ENCODE measurements around the gene NRG4.
"Not testable (repeated sequence)": the region's sequence is repeated elsewhere in the genome, so short reads cannot be mapped to it uniquely, and the experiment has no call there.

Gene NRG4

GRCh38 chr15:76034111-76034510 lies 21.9 kb upstream of the NRG4 start:
- no peaks in the 10 kb centered on the region for H3K36me3 ChIP-seq (ENCODE audit: insufficient read depth, low read length)
- H3K4me3 ChIP-seq (ENCODE audit: low read length) = no peak overlapping the region
- H3K9me3 ChIP-seq (replicated peaks; ENCODE audit: low read length) = no peaks in the 10 kb centered on the region
- peaks cover 51% of the 10 kb centered on the region for H3K27me3 ChIP-seq (ENCODE audit: control insufficient read depth, insufficient read depth, low read length)
- no peaks in the 10 kb centered on the region for H3K4me1 ChIP-seq (ENCODE audit: control insufficient read depth, insufficient read depth, low read length)
- H3K9ac ChIP-seq (ENCODE audit: low read depth, low read length) = no peak overlapping the region
- no peak overlapping the region for H3K4me2 ChIP-seq (ENCODE audit: low read length)

GRCh38 chr15:76033438-76033837 lies 21.2 kb upstream of the NRG4 start:
- no peak overlapping the region for H3K4me2 ChIP-seq (ENCODE audit: low read length)
- H3K27me3 ChIP-seq (ENCODE audit: control insufficient read depth, insufficient read depth, low read length) = peaks cover 51% of the 10 kb centered on the region
- no peak overlapping the region for H3K9ac ChIP-seq (ENCODE audit: low read depth, low read length)
- H3K9me3 ChIP-seq (replicated peaks; ENCODE audit: low read length) = no peaks in the 10 kb centered on the region
- no peak overlapping the region for H3K4me3 ChIP-seq (ENCODE audit: low read length)
- H3K36me3 ChIP-seq (ENCODE audit: insufficient read depth, low read length) = no peaks in the 10 kb centered on the region
- H3K4me1 ChIP-seq (ENCODE audit: control insufficient read depth, insufficient read depth, low read length) = no peaks in the 10 kb centered on the region

- H3K9ac ChIP-seq (ENCODE audit: low read depth, low read length) = no peak overlapping the region
- no peaks in the 10 kb centered on the region for H3K9me3 ChIP-seq (replicated peaks; ENCODE audit: low read length)
- no peak overlapping the region for H3K4me3 ChIP-seq (ENCODE audit: low read length)
- no peak overlapping the region for H3K4me2 ChIP-seq (ENCODE audit: low read length)
- H3K36me3 ChIP-seq (ENCODE audit: insufficient read depth, low read length) = no peaks in the 10 kb centered on the region
- H3K27me3 ChIP-seq (ENCODE audit: control insufficient read depth, insufficient read depth, low read length) = peaks cover 42% of the 10 kb centered on the region
- H3K4me1 ChIP-seq (ENCODE audit: control insufficient read depth, insufficient read depth, low read length) = no peaks in the 10 kb centered on the region
Observed at GRCh38 chr15:76032046-76032445, 19.8 kb upstream of the NRG4 start.

GRCh38 chr15:76024021-76024768 lies 12.0 kb upstream of the NRG4 start:
- Histone ChIP-seq H3K36me3 (ENCODE audit: insufficient read depth, low read length) (no peaks in the 10 kb centered on the region), H3K4me1 (ENCODE audit: control insufficient read depth, insufficient read depth, low read length) (no peaks in the 10 kb centered on the region), H3K4me3 (ENCODE audit: low read length) (no peak overlapping the region), H3K9ac (ENCODE audit: low read depth, low read length) (no peak overlapping the region), H3K9me3 (replicated peaks; ENCODE audit: low read length) (peaks cover 10% of the 10 kb centered on the region), H3K27me3 (ENCODE audit: control insufficient read depth, insufficient read depth, low read length) (no peaks in the 10 kb centered on the region), H3K4me2 (ENCODE audit: low read length) (no peak overlapping the region)

- not testable (repeated sequence) for H3K4me1 ChIP-seq (ENCODE audit: control insufficient read depth, insufficient read depth, low read length); H3K4me2 ChIP-seq (ENCODE audit: low read length); H3K9me3 ChIP-seq (replicated peaks; ENCODE audit: low read length); H3K9ac ChIP-seq (ENCODE audit: low read depth, low read length); H3K4me3 ChIP-seq (ENCODE audit: low read length); H3K36me3 ChIP-seq (ENCODE audit: insufficient read depth, low read length)
- H3K27me3 ChIP-seq (ENCODE audit: control insufficient read depth, insufficient read depth, low read length) = peaks cover 26% of the 10 kb centered on the region
Observed at GRCh38 chr15:76013470-76013869, 1.2 kb upstream of the NRG4 start.

- no peak overlapping the region for H3K9ac ChIP-seq (ENCODE audit: low read depth, low read length)
Observed at GRCh38 chr15:76010613-76011012, 1.6 kb downstream of the NRG4 start.

GRCh38 chr15:76006136-76006778 lies 6.0 kb downstream of the NRG4 start:
- no peak overlapping the region for H3K9ac ChIP-seq (ENCODE audit: low read depth, low read length)
- peaks cover 43% of the 10 kb centered on the region for H3K27me3 ChIP-seq (ENCODE audit: control insufficient read depth, insufficient read depth, low read length)
- H3K4me3 ChIP-seq (ENCODE audit: low read length) = no peak overlapping the region
- H3K4me1 ChIP-seq (ENCODE audit: control insufficient read depth, insufficient read depth, low read length) = no peaks in the 10 kb centered on the region
- H3K9me3 ChIP-seq (replicated peaks; ENCODE audit: low read length) = no peaks in the 10 kb centered on the region
- no peak overlapping the region for H3K4me2 ChIP-seq (ENCODE audit: low read length)
- H3K36me3 ChIP-seq (ENCODE audit: insufficient read depth, low read length) = no peaks in the 10 kb centered on the region

More at GRCh38 chr15:76010613-76011012, 1.6 kb downstream of the NRG4 start:
- Histone ChIP-seq H3K36me3 (ENCODE audit: insufficient read depth, low read length) (no peaks in the 10 kb centered on the region), H3K9me3 (replicated peaks; ENCODE audit: low read length) (no peaks in the 10 kb centered on the region), H3K4me1 (ENCODE audit: control insufficient read depth, insufficient read depth, low read length) (no peaks in the 10 kb centered on the region), H3K4me2 (ENCODE audit: low read length) (no peak overlapping the region), H3K4me3 (ENCODE audit: low read length) (no peak overlapping the region), H3K27me3 (ENCODE audit: control insufficient read depth, insufficient read depth, low read length) (peaks cover 28% of the 10 kb centered on the region)

- Histone ChIP-seq H3K4me3 (ENCODE audit: low read length) (no peak overlapping the region), H3K27me3 (ENCODE audit: control insufficient read depth, insufficient read depth, low read length) (peaks cover 28% of the 10 kb centered on the region), H3K4me1 (ENCODE audit: control insufficient read depth, insufficient read depth, low read length) (no peaks in the 10 kb centered on the region), H3K9ac (ENCODE audit: low read depth, low read length) (no peak overlapping the region), H3K36me3 (ENCODE audit: insufficient read depth, low read length) (no peaks in the 10 kb centered on the region), H3K9me3 (replicated peaks; ENCODE audit: low read length) (no peaks in the 10 kb centered on the region), H3K4me2 (ENCODE audit: low read length) (no peak overlapping the region)
Observed at GRCh38 chr15:76003364-76003763, 8.9 kb downstream of the NRG4 start.

GRCh38 chr15:75995611-75996010 lies 16.6 kb downstream of the NRG4 start:
- H3K36me3 ChIP-seq (ENCODE audit: insufficient read depth, low read length) = no peaks in the 10 kb centered on the region
- no peaks in the 10 kb centered on the region for H3K4me1 ChIP-seq (ENCODE audit: control insufficient read depth, insufficient read depth, low read length)
- H3K4me2 ChIP-seq (ENCODE audit: low read length) = no peak overlapping the region

GRCh38 chr15:75994220-75994619 lies 18.0 kb downstream of the NRG4 start:
- Histone ChIP-seq H3K4me3 (ENCODE audit: low read length) (no peak overlapping the region), H3K4me1 (ENCODE audit: control insufficient read depth, insufficient read depth, low read length) (no peaks in the 10 kb centered on the region), H3K4me2 (ENCODE audit: low read length) (no peak overlapping the region), H3K36me3 (ENCODE audit: insufficient read depth, low read length) (no peaks in the 10 kb centered on the region), H3K9ac (ENCODE audit: low read depth, low read length) (no peak overlapping the region), H3K9me3 (replicated peaks; ENCODE audit: low read length) (no peaks in the 10 kb centered on the region), H3K27me3 (ENCODE audit: control insufficient read depth, insufficient read depth, low read length) (peaks cover 17% of the 10 kb centered on the region)

More at GRCh38 chr15:75995611-75996010, 16.6 kb downstream of the NRG4 start:
- Histone ChIP-seq H3K9ac (ENCODE audit: low read depth, low read length) (no peak overlapping the region), H3K4me3 (ENCODE audit: low read length) (no peak overlapping the region), H3K27me3 (ENCODE audit: control insufficient read depth, insufficient read depth, low read length) (peaks cover 17% of the 10 kb centered on the region), H3K9me3 (replicated peaks; ENCODE audit: low read length) (no peaks in the 10 kb centered on the region)

GRCh38 chr15:75992897-75993296 lies 19.3 kb downstream of the NRG4 start:
- H3K4me1 ChIP-seq (ENCODE audit: control insufficient read depth, insufficient read depth, low read length) = no peaks in the 10 kb centered on the region

GRCh38 chr15:75989875-75990274 lies 22.3 kb downstream of the NRG4 start:
- H3K9me3 ChIP-seq (replicated peaks; ENCODE audit: low read length) = no peaks in the 10 kb centered on the region
- H3K4me2 ChIP-seq (ENCODE audit: low read length) = no peak overlapping the region
- H3K36me3 ChIP-seq (ENCODE audit: insufficient read depth, low read length) = no peaks in the 10 kb centered on the region
- no peaks in the 10 kb centered on the region for H3K4me1 ChIP-seq (ENCODE audit: control insufficient read depth, insufficient read depth, low read length)
- H3K4me3 ChIP-seq (ENCODE audit: low read length) = no peak overlapping the region
- H3K9ac ChIP-seq (ENCODE audit: low read depth, low read length) = no peak overlapping the region
- H3K27me3 ChIP-seq (ENCODE audit: control insufficient read depth, insufficient read depth, low read length) = no peaks in the 10 kb centered on the region

More at GRCh38 chr15:75992897-75993296, 19.3 kb downstream of the NRG4 start:
- Histone ChIP-seq H3K9me3 (replicated peaks; ENCODE audit: low read length) (no peaks in the 10 kb centered on the region), H3K4me2 (ENCODE audit: low read length) (no peak overlapping the region), H3K27me3 (ENCODE audit: control insufficient read depth, insufficient read depth, low read length) (peaks cover 12% of the 10 kb centered on the region), H3K36me3 (ENCODE audit: insufficient read depth, low read length) (no peaks in the 10 kb centered on the region), H3K9ac (ENCODE audit: low read depth, low read length) (no peak overlapping the region), H3K4me3 (ENCODE audit: low read length) (no peak overlapping the region)
